ENCODE data around the gene KLHDC3. TPM values are rescaled to one million over a fixed set of nuclear protein-coding genes. Genes with fewer than 3 reads are reported as not detected.

KLHDC3 gene
- total and polyA plus RNA-seq, 9 of the 15 experiments (the other 6 are each of a cell fraction or from before 2014, with no cell fraction given): 4.5 to 171 (median 107) TPM

GRCh38 chr6:43052842-43053544 lies 38.9 kb downstream of the KLHDC3 start (continued):
- TF ChIP-seq DPF2 (IDR thresholded peaks at IDR 0.05): peak; percentile 42; the same call in 1 of the 2 replicates
- TF ChIP-seq BRD9 (IDR thresholded peaks at IDR 0.05; ENCODE audit: low read depth, partially characterized antibody): peak; percentile 49
- TF ChIP-seq, protein P1, sequence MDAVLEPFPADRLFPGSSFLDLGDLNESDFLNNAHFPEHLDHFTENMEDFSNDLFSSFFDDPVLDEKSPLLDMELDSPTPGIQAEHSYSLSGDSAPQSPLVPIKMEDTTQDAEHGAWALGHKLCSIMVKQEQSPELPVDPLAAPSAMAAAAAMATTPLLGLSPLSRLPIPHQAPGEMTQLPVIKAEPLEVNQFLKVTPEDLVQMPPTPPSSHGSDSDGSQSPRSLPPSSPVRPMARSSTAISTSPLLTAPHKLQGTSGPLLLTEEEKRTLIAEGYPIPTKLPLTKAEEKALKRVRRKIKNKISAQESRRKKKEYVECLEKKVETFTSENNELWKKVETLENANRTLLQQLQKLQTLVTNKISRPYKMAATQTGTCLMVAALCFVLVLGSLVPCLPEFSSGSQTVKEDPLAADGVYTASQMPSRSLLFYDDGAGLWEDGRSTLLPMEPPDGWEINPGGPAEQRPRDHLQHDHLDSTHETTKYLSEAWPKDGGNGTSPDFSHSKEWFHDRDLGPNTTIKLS (IDR thresholded peaks at IDR 0.05; ENCODE audit: borderline replicate concordance, low read depth): no peak
- 0 out of 2 replicates have a peak, but pooled peaks have one; percentile 4 for TF ChIP-seq OTX1 (CRISPR knock-in tag; IDR thresholded peaks at IDR 0.05)
- no peak; the same call in 1 of the 2 replicates for TF ChIP-seq ZNF740 (CRISPR knock-in tag; IDR thresholded peaks at IDR 0.05)
- TF ChIP-seq ZNF740 (tag; IDR thresholded peaks at IDR 0.05): 0 out of 4 replicates have a peak, but pooled peaks of 1 of the 2 experiments have one; percentile 29
- TF ChIP-seq MYNN (IDR thresholded peaks at IDR 0.05): peak; percentile 99
- peak; percentile 84; the same call in 1 of the 2 replicates for TF ChIP-seq MYNN (CRISPR knock-in tag; IDR thresholded peaks at IDR 0.05)
